Effector memory CD8-positive, alpha-beta T cell (primary cell): Measurements from ENCODE around the gene TNF.
"Not testable (repeated sequence)": the region's sequence is repeated elsewhere in the genome, so short reads cannot be mapped to it uniquely, and the experiment has no call there.

Source experiments
- ATAC-seq: fragments of 150-1000 bp; cut with Tn5 transposase; replicated peaks from 2 replicates; pipeline ENCODE4 v1.10.0; 2021; ENCODE audit warnings: mild to moderate bottlenecking, moderate library complexity
- DNase-seq, 3 experiments: peaks; one replicate each; pipeline ENCODE4 v3.0.0; 2021
- H3K27ac Mint-ChIP-seq, 2 donors: one replicate each; pipeline ENCODE4 v1.8.0; 2022; ENCODE audit warnings: mild to moderate bottlenecking in 2 of 2, mixed read lengths in 2 of 2, moderate library complexity in 2 of 2
- H3K27me3 Mint-ChIP-seq, 2 donors: one replicate each; pipeline ENCODE4 v1.8.0; 2022; ENCODE audit warnings: mixed read lengths in 2 of 2
- H3K36me3 Mint-ChIP-seq: one replicate; pipeline ENCODE4 v1.8.0; 2022; ENCODE audit warnings: mild to moderate bottlenecking, moderate library complexity, mixed read lengths; ENCODE audit not compliant: insufficient read depth
- H3K4me1 Mint-ChIP-seq, 2 donors: one replicate each; pipeline ENCODE4 v1.8.0; 2022; ENCODE audit warnings: low read depth in 2 of 2, mixed read lengths in 2 of 2
- H3K4me3 Mint-ChIP-seq, 2 donors: one replicate each; pipeline ENCODE4 v1.8.0; 2022; ENCODE audit warnings: mild to moderate bottlenecking in 2 of 2, mixed read lengths in 2 of 2, moderate library complexity in 2 of 2
- H3K9me3 Mint-ChIP-seq, 2 donors: one replicate each; pipeline ENCODE4 v1.8.0; 2022; ENCODE audit warnings: mixed read lengths in 2 of 2

Gene TNF

GRCh38 chr6:31548544-31548873 is 26.9 kb upstream of the TNF start:
- no peaks in the 10 kb centered on the region for H3K9me3 Mint-ChIP-seq
- H3K4me1 Mint-ChIP-seq: peaks cover 16 to 24% of the 10 kb centered on the region in 2 donors

GRCh38 chr6:31551371-31551770 is 24.0 kb upstream of the TNF start:
- H3K4me3 Mint-ChIP-seq, H3K27me3 Mint-ChIP-seq, H3K9me3 Mint-ChIP-seq, H3K27ac Mint-ChIP-seq: not testable (repeated sequence)
- H3K4me1 Mint-ChIP-seq: peaks cover 19 to 28% of the 10 kb centered on the region in 2 donors
- peak; percentile 12 for ATAC-seq
- DNase-seq: peak; percentile 57 to 65 (median 58)
- H3K36me3 Mint-ChIP-seq: peaks cover 16% of the 10 kb centered on the region

More at GRCh38 chr6:31548544-31548873, 26.9 kb upstream of the TNF start:
- Mint-ChIP-seq H3K4me3 (peak overlapping the region; percentile 89), H3K36me3 (peaks cover 13% of the 10 kb centered on the region), H3K27ac (peak overlapping the region in 1 of 2 donors; percentile 96), H3K27me3 (no peaks in the 10 kb centered on the region)
- DNase-seq (no peak), ATAC-seq (no peak)

- Mint-ChIP-seq H3K4me1 (peaks cover 41 to 47% of the 10 kb centered on the region in 2 donors), H3K36me3 (peaks cover 38% of the 10 kb centered on the region), H3K9me3 (no peaks in the 10 kb centered on the region), H3K27ac (peak overlapping the region in 1 of 2 donors; percentile 69), H3K27me3 (no peaks in the 10 kb centered on the region), H3K4me3 (peak overlapping the region; percentile 8 to 54)
- no peak for DNase-seq
- peak; percentile 45 for ATAC-seq
Measured at GRCh38 chr6:31556307-31556706, 19.1 kb upstream of the TNF start.

GRCh38 chr6:31557443-31558317 is 17.7 kb upstream of the TNF start:
- H3K4me3 Mint-ChIP-seq: peak overlapping the region; percentile 86 to 95
- H3K27me3 Mint-ChIP-seq: no peaks in the 10 kb centered on the region
- peak overlapping the region; percentile 95 to 98 for H3K27ac Mint-ChIP-seq
- ATAC-seq: no peak
- peaks cover 46 to 51% of the 10 kb centered on the region in 2 donors for H3K4me1 Mint-ChIP-seq
- H3K36me3 Mint-ChIP-seq: peaks cover 35% of the 10 kb centered on the region
- no peak for DNase-seq
- no peaks in the 10 kb centered on the region for H3K9me3 Mint-ChIP-seq

GRCh38 chr6:31558318-31558625 is 17.1 kb upstream of the TNF start:
- H3K4me3 Mint-ChIP-seq: peak overlapping the region; percentile 86 to 95
- ATAC-seq (no peak), DNase-seq (no peak)
- no peaks in the 10 kb centered on the region for H3K9me3 Mint-ChIP-seq
- H3K27ac Mint-ChIP-seq: peak overlapping the region; percentile 95 to 98
- peaks cover 46 to 56% of the 10 kb centered on the region in 2 donors for H3K4me1 Mint-ChIP-seq
- H3K27me3 Mint-ChIP-seq: no peaks in the 10 kb centered on the region
- H3K36me3 Mint-ChIP-seq: peaks cover 36% of the 10 kb centered on the region

- H3K27ac Mint-ChIP-seq: peak overlapping the region; percentile 95 to 98
- DNase-seq (peak; percentile 57 to 70 (median 62)), ATAC-seq (peak; percentile 78)
- no peaks in the 10 kb centered on the region for H3K9me3 Mint-ChIP-seq
- no peaks in the 10 kb centered on the region for H3K27me3 Mint-ChIP-seq
- H3K36me3 Mint-ChIP-seq: peaks cover 42% of the 10 kb centered on the region
- peaks cover 48 to 59% of the 10 kb centered on the region in 2 donors for H3K4me1 Mint-ChIP-seq
- peak overlapping the region; percentile 86 to 95 for H3K4me3 Mint-ChIP-seq
Measured at GRCh38 chr6:31558631-31559500, 16.5 kb upstream of the TNF start.

GRCh38 chr6:31559606-31559957 is 15.8 kb upstream of the TNF start:
- Mint-ChIP-seq H3K4me3 (peak overlapping the region; percentile 86 to 95), H3K27ac (peak overlapping the region; percentile 95 to 98), H3K4me1 (peaks cover 49 to 61% of the 10 kb centered on the region in 2 donors), H3K9me3 (no peaks in the 10 kb centered on the region), H3K36me3 (peaks cover 43% of the 10 kb centered on the region), H3K27me3 (no peaks in the 10 kb centered on the region)
- ATAC-seq: peak; percentile 19
- no peak for DNase-seq

GRCh38 chr6:31559958-31560696 is 15.2 kb upstream of the TNF start:
- peak in 1 of 3 experiments; percentile 46 for DNase-seq
- Mint-ChIP-seq H3K27me3 (no peaks in the 10 kb centered on the region), H3K27ac (peak overlapping the region; percentile 95 to 98), H3K36me3 (peaks cover 45% of the 10 kb centered on the region), H3K4me3 (peak overlapping the region; percentile 86 to 95), H3K4me1 (peaks cover 55 to 65% of the 10 kb centered on the region in 2 donors), H3K9me3 (no peaks in the 10 kb centered on the region)
- ATAC-seq: peak; percentile 56

- peak overlapping the region; percentile 86 to 95 for H3K4me3 Mint-ChIP-seq
- peaks cover 45% of the 10 kb centered on the region for H3K36me3 Mint-ChIP-seq
- peak overlapping the region; percentile 95 to 98 for H3K27ac Mint-ChIP-seq
- ATAC-seq (no peak), DNase-seq (no peak)
- H3K4me1 Mint-ChIP-seq: peaks cover 57 to 68% of the 10 kb centered on the region in 2 donors
- no peaks in the 10 kb centered on the region for H3K27me3 Mint-ChIP-seq
- H3K9me3 Mint-ChIP-seq: no peaks in the 10 kb centered on the region
Measured at GRCh38 chr6:31560697-31561058, 14.7 kb upstream of the TNF start.

- peak; percentile 5 for ATAC-seq
- Mint-ChIP-seq H3K27ac (peak overlapping the region; percentile 94 to 98), H3K27me3 (no peaks in the 10 kb centered on the region), H3K36me3 (peaks cover 49% of the 10 kb centered on the region), H3K4me1 (peaks cover 46 to 69% of the 10 kb centered on the region in 2 donors), H3K4me3 (peak overlapping the region; percentile 40 to 74), H3K9me3 (no peaks in the 10 kb centered on the region)
- DNase-seq: no peak
Measured at GRCh38 chr6:31567531-31568370, 7.6 kb upstream of the TNF start.

- no peaks in the 10 kb centered on the region for H3K9me3 Mint-ChIP-seq
- peak; percentile 63 to 68 (median 65) for DNase-seq
Measured at GRCh38 chr6:31568537-31568961, 6.8 kb upstream of the TNF start.

GRCh38 chr6:31569861-31570536 is 5.4 kb upstream of the TNF start:
- Mint-ChIP-seq H3K27me3 (no peaks in the 10 kb centered on the region), H3K27ac (peak overlapping the region; percentile 94 to 98), H3K9me3 (no peaks in the 10 kb centered on the region), H3K4me1 (peaks cover 61 to 78% of the 10 kb centered on the region in 2 donors), H3K4me3 (peak overlapping the region in 1 of 2 donors; percentile 40), H3K36me3 (peaks cover 52% of the 10 kb centered on the region)
- ATAC-seq: no peak
- DNase-seq: no peak

More at GRCh38 chr6:31568537-31568961, 6.8 kb upstream of the TNF start:
- Mint-ChIP-seq H3K4me1 (peaks cover 53 to 72% of the 10 kb centered on the region in 2 donors), H3K27me3 (no peaks in the 10 kb centered on the region), H3K4me3 (peak overlapping the region; percentile 40 to 74), H3K27ac (peak overlapping the region; percentile 94 to 98), H3K36me3 (peaks cover 46% of the 10 kb centered on the region)
- peak; percentile 71 for ATAC-seq
